Spinal cord (tissue), 10 donors: ENCODE data around the gene ABCC6. TPM values are rescaled to one million over a fixed set of nuclear protein-coding genes. Genes with fewer than 3 reads are reported as not detected.
"Not testable (repeated sequence)": the region's sequence is repeated elsewhere in the genome, so short reads cannot be mapped to it uniquely, and the experiment has no call there.

Experiments
- DNase-seq, 6 donors: peaks; one replicate each; pipeline versions ENCODE4 v3.0.0 to v3.0.0-alpha.2; 2013 to 2015; ENCODE audit warnings: low spot score in 6 of 6, low read depth in 4 of 6
- H3K27ac ChIP-seq: one replicate; pipeline ENCODE4 v1.5.1; 2013; ENCODE audit warnings: low read depth, low read length, control low read depth
- H3K27me3 ChIP-seq: one replicate; pipeline ENCODE4 v1.6.1; 2013; ENCODE audit warnings: low read length; ENCODE audit not compliant: control insufficient read depth, insufficient read depth
- H3K36me3 ChIP-seq: one replicate; pipeline ENCODE4 v1.6.1; 2013; ENCODE audit warnings: low read length; ENCODE audit not compliant: control insufficient read depth, insufficient read depth
- H3K4me1 ChIP-seq: one replicate; pipeline ENCODE4 v1.6.1; 2013; ENCODE audit warnings: low read length; ENCODE audit not compliant: control insufficient read depth, insufficient read depth
- H3K4me3 ChIP-seq: one replicate; pipeline ENCODE4 v1.5.1; 2013; ENCODE audit warnings: low read depth, low read length, control low read depth
- H3K9me3 ChIP-seq: one replicate; pipeline ENCODE4 v1.6.1; 2013; ENCODE audit warnings: low read length; ENCODE audit not compliant: control insufficient read depth, insufficient read depth
- WGBS: methylation state at CpG from one replicate; pipeline ENCODE4 v1.1.5; 2013; ENCODE audit warnings: missing lambda C conversion rate; ENCODE audit not compliant: insufficient coverage; 5-methylcytosine and 5-hydroxymethylcytosine counted together
- polyA plus RNA-seq, 2 donors: library from polyadenylated mRNA; unstranded; fragments of 120-200 nt; gene quantifications; one replicate each; pipeline ENCODE4 v1.2.1, GENCODE V29; 2013; ENCODE audit not compliant: insufficient read length in 2 of 2
- total RNA-seq, 2 donors: library from RNA; depleted of rRNA in 1 of 2; stranded (reverse); fragments of 120-200 nt in 1 of 2; fragments of >200 nt in 1 of 2; gene quantifications; one replicate each; pipeline versions ENCODE4 v1.2.3 to v1.2.4, GENCODE V29; 2013 to 2014
- donor health status: healthy.

The ABCC6 gene
- total and polyA plus RNA-seq, 4 donors = 0.69 to 3.4 (median 1.7) TPM

- Histone ChIP-seq H3K9me3 (no peaks in the 10 kb centered on the region), H3K4me3 (no peak overlapping the region), H3K27ac (no peak overlapping the region), H3K4me1 (peaks cover 10% of the 10 kb centered on the region), H3K36me3 (peaks cover 4% of the 10 kb centered on the region), H3K27me3 (no peaks in the 10 kb centered on the region)
- WGBS = 40% methylated on average over 2 of the region's 2 CpGs
- DNase-seq = no peak
Measured at GRCh38 chr16:16166949-16167348, 56.3 kb downstream of the ABCC6 start.

GRCh38 chr16:16166085-16166484 lies 57.2 kb downstream of the ABCC6 start:
- DNase-seq = no peak
- H3K4me3 ChIP-seq = no peak overlapping the region
- H3K9me3 ChIP-seq = no peaks in the 10 kb centered on the region
- peaks cover 4% of the 10 kb centered on the region for H3K36me3 ChIP-seq
- WGBS = 86% methylated on average over 7 of the region's 7 CpGs
- H3K27me3 ChIP-seq = no peaks in the 10 kb centered on the region
- H3K27ac ChIP-seq = no peak overlapping the region
- H3K4me1 ChIP-seq = peaks cover 10% of the 10 kb centered on the region

- H3K4me1 ChIP-seq = peaks cover 10% of the 10 kb centered on the region
- WGBS = 92% methylated on average over 2 of the region's 3 CpGs
- H3K9me3 ChIP-seq = peaks cover 1% of the 10 kb centered on the region
Measured at GRCh38 chr16:16164243-16164642, 59.1 kb downstream of the ABCC6 start.

GRCh38 chr16:16163571-16163970 lies 59.7 kb downstream of the ABCC6 start:
- Histone ChIP-seq H3K36me3 (no peaks in the 10 kb centered on the region), H3K27me3 (no peaks in the 10 kb centered on the region), H3K4me1 (peaks cover 10% of the 10 kb centered on the region), H3K9me3 (peaks cover 8% of the 10 kb centered on the region), H3K27ac (peak overlapping the region; percentile 3), H3K4me3 (no peak overlapping the region)
- peak in 3 of 6 donors; percentile 31 to 68 (median 65) for DNase-seq
- 50% methylated on average over 5 of the region's 5 CpGs for WGBS

More at GRCh38 chr16:16164243-16164642, 59.1 kb downstream of the ABCC6 start:
- Histone ChIP-seq H3K27me3 (no peaks in the 10 kb centered on the region), H3K4me3 (no peak overlapping the region), H3K27ac (no peak overlapping the region), H3K36me3 (peaks cover under 1% of the 10 kb centered on the region)
- DNase-seq = no peak

GRCh38 chr16:16163109-16163508 lies 60.2 kb downstream of the ABCC6 start:
- Histone ChIP-seq H3K27me3 (no peaks in the 10 kb centered on the region), H3K4me1 (peaks cover 10% of the 10 kb centered on the region), H3K27ac (peak overlapping the region; percentile 3), H3K9me3 (peaks cover 13% of the 10 kb centered on the region), H3K4me3 (no peak overlapping the region), H3K36me3 (no peaks in the 10 kb centered on the region)
- WGBS = 73% methylated on average over 4 of the region's 4 CpGs
- no peak for DNase-seq

GRCh38 chr16:16162591-16162990 lies 60.7 kb downstream of the ABCC6 start:
- 75% methylated on average over 2 of the region's 3 CpGs for WGBS
- Histone ChIP-seq H3K36me3 (no peaks in the 10 kb centered on the region), H3K4me3 (no peak overlapping the region), H3K27me3 (no peaks in the 10 kb centered on the region), H3K27ac (no peak overlapping the region), H3K9me3 (peaks cover 15% of the 10 kb centered on the region), H3K4me1 (peaks cover 10% of the 10 kb centered on the region)
- no peak for DNase-seq

- H3K27me3 ChIP-seq, H3K27ac ChIP-seq, DNase-seq, H3K36me3 ChIP-seq, H3K4me3 ChIP-seq: not testable (repeated sequence)
- no CpG with 5 or more reads among the region's 5 CpGs for WGBS
- H3K4me1 ChIP-seq = peaks cover 10% of the 10 kb centered on the region
- peaks cover 15% of the 10 kb centered on the region for H3K9me3 ChIP-seq
Measured at GRCh38 chr16:16161840-16162239, 61.5 kb downstream of the ABCC6 start.

GRCh38 chr16:16161319-16161718 lies 62.0 kb downstream of the ABCC6 start:
- no peak for DNase-seq
- H3K27me3 ChIP-seq = peaks cover 1% of the 10 kb centered on the region
- 69% methylated on average over 5 of the region's 5 CpGs for WGBS
- no peaks in the 10 kb centered on the region for H3K36me3 ChIP-seq
- H3K4me1 ChIP-seq = peaks cover 10% of the 10 kb centered on the region
- H3K27ac ChIP-seq = no peak overlapping the region
- peaks cover 15% of the 10 kb centered on the region for H3K9me3 ChIP-seq
- H3K4me3 ChIP-seq = no peak overlapping the region

- Histone ChIP-seq H3K4me3 (no peak overlapping the region), H3K27ac (no peak overlapping the region), H3K36me3 (peaks cover 1% of the 10 kb centered on the region), H3K4me1 (peaks cover 10% of the 10 kb centered on the region), H3K27me3 (peaks cover 2% of the 10 kb centered on the region), H3K9me3 (peaks cover 15% of the 10 kb centered on the region)
- DNase-seq = no peak
- 93% methylated on average over 3 of the region's 3 CpGs for WGBS
Measured at GRCh38 chr16:16159662-16160061, 63.6 kb downstream of the ABCC6 start.

- peaks cover 15% of the 10 kb centered on the region for H3K9me3 ChIP-seq
- 60% methylated on average over 1 of the region's 3 CpGs for WGBS
- H3K27ac ChIP-seq = no peak overlapping the region
- peaks cover 2% of the 10 kb centered on the region for H3K27me3 ChIP-seq
- H3K4me1 ChIP-seq = peaks cover 7% of the 10 kb centered on the region
- H3K36me3 ChIP-seq = peaks cover 4% of the 10 kb centered on the region
- no peak overlapping the region for H3K4me3 ChIP-seq
- DNase-seq = no peak
Measured at GRCh38 chr16:16158741-16159374, 64.4 kb downstream of the ABCC6 start.
